GM04503 (cell line): ENCODE measurements around the gene CDK16.
A peak's percentile ranks its signal among the peaks of the same experiment; 100 is the strongest.

Source experiments
- DNase-seq: peaks from one replicate; pipeline ENCODE4 v3.0.0-alpha.2; 2012; ENCODE audit warnings: low read depth

The CDK16 gene

DNA sequence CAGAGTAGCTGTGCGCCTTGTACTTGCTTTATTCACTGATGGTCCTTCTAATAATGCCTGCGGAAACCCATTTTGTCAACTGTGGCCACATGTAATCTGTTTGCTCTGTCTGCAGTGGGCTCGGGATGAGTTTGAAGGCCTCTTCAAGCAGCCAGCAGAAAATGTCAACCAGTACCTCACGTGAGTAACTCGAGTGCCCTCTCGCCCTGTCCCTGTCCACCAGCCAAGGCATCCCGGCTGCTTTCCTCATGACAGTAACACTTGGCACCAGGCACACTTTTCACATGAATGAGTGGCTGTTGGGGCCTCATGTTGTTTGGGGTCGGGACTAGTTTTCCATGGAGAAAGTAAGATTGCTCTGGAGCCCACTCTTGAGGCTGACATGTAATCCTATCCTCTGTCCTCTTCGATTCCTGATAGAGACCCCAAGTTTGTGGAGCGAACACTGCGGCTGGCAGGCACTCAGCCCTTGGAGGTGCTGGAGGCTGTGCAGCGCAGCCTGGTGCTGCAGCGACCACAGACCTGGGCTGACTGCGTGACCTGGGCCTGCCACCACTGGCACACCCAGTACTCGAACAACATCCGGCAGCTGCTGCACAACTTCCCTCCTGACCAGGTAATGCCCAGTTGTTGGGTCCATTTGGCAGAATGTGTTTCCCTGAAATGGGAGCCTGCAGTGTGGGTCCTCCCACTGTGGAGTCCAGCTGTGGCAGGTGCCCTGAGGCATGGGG lies 8.8 kb upstream of the CDK16 start:
- no peak for DNase-seq

DNA sequence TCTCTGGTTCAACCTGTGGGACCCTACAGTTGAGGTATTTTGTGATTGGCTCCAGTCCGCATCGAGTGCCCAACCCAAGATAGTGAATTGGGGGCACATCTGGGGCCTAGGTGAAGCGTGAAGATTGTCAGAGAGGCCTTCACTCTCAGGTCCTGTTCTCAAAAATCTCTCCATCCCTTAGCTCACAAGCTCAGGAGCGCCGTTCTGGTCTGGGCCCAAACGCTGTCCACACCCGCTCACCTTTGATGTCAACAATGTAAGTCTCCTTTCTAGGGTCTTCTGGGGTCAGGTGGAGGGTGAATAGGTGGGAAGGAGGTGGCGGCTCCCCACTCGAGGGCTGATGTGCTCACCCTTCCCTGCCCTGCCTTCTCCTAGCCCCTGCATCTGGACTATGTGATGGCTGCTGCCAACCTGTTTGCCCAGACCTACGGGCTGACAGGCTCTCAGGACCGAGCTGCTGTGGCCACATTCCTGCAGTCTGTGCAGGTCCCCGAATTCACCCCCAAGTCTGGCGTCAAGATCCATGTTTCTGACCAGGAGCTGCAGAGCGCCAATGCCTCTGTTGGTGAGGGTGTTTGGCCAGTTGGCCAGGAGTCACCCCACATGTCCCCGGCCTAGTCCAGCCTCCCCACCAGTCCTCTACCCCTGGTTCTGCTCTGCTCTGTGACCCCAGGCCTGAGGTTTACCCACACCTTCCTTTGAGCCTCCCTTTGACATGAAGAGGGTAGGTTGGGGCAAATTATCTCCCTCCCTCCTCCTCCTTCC lies 7.6 kb upstream of the CDK16 start:
- no peak for DNase-seq

- no peak for DNase-seq
These were observed 5.8 kb upstream of the CDK16 start for GRCh38 chrX:47212381-47213293.

GRCh38 chrX:47214435-47215077 lies 3.9 kb upstream of the CDK16 start:
- DNase-seq, result no peak

DNA sequence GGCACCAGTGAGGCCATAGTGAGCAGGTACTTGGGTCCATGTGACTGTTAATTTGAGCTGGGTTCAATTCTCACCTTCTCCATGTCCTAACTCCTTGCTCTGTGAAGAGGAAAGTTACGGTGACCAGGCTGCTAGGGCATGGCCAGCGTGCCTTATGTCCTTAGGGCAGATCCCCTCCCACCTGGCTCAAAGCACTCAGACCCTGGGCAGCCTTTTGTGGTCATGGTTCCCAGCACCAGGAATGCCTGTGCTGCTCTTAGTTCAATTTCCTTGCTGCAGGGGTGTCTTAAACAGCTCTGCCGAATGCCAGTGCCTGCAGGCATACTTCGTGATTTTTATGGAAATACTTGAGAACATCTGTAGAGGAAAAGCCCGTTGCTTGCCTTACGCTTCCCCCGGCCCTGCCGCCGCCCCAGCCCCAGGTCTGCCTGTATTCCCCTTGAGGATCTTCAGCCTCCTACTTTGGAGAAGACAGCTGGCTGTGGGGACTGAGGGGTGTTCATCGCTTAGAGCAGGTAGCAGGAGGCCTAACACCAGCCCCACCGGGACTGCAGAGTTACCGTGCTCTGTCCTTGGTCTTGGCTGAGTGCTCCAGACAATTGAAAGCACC lies 3.1 kb upstream of the CDK16 start:
- DNase-seq, result no peak

DNA sequence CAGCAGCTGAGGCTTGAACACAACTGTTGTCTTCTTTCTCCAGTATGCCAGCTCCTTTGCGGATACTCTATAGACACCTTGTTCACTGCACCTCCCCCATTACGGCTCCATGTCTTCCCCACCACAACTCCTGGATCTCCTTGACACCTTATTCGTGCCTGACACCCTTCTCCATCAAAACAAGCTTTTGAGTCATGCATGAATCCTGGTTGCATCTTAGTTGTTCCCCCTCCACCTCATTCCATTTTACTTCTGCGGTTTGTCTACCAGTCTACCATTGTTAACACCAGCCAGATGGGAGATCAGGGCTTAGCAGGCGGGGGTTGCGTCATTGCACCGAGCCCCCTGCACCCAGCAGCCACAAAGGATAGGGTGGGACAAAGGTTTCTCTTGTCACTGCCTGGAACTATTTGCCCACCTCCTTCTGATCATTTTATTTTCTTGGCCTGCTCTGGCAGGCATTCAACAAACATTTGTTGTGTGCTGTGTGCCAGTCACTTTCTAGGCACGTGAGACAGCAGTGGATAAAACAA lies 2.0 kb upstream of the CDK16 start:
- DNase-seq, result no peak

DNA sequence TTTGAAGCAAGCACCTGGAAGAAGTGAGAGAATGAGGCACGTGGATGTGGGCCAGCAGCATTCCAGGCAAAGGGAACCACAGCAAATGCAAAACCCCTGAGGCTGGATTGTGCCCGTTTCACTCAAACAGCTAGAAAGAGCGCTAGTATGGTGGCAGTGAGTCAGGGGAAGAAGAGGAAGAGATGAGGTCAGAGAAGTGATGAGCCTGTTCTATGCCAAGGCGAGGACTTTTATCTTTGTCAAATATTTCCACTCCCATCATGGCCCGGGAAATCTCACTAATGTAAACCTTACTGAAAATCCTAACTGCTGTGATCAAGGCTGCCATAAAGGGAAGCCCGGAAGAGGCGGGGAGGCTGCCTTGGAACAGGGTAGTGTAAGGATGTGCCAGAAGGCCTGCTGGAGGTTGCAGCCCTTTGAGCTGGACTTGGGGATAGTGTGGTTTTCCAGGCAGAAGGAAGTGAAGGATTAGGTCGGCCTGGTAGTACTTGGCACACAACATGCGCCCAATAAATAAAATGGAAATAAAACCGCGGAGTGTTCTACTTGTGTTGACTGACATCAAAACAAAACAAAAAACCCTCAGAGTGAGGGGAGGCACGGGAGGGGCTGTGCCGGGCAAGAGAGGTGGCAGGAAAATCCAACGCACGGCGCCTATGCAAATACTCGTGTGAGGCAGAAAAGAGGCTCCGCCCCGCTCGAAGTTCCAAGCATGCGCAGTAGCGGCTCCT lies 1.2 kb upstream of the CDK16 start:
- DNase-seq, result no peak

DNA sequence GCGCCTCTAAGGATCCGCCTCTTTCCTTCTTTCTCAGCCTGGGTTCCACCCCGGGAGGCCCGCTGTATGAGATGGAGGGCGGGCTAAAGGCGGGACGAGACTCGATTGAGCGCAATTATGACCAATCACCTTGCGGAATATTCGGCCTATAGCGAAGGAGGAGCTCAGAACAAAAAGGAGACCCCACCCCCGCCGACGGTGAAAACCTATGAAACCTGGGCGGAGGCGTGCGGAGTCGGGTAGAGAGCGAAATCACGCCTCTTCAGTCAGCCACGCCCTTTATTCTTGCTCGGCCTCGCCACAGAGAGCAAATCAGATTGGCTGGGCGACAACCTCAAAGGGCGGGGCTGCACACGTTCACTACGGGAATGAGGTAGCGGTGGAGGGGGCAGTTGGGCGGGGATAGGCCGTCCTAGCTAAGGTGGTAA lies 615 bp upstream of the CDK16 start:
- peak; percentile 98 for DNase-seq

DNA sequence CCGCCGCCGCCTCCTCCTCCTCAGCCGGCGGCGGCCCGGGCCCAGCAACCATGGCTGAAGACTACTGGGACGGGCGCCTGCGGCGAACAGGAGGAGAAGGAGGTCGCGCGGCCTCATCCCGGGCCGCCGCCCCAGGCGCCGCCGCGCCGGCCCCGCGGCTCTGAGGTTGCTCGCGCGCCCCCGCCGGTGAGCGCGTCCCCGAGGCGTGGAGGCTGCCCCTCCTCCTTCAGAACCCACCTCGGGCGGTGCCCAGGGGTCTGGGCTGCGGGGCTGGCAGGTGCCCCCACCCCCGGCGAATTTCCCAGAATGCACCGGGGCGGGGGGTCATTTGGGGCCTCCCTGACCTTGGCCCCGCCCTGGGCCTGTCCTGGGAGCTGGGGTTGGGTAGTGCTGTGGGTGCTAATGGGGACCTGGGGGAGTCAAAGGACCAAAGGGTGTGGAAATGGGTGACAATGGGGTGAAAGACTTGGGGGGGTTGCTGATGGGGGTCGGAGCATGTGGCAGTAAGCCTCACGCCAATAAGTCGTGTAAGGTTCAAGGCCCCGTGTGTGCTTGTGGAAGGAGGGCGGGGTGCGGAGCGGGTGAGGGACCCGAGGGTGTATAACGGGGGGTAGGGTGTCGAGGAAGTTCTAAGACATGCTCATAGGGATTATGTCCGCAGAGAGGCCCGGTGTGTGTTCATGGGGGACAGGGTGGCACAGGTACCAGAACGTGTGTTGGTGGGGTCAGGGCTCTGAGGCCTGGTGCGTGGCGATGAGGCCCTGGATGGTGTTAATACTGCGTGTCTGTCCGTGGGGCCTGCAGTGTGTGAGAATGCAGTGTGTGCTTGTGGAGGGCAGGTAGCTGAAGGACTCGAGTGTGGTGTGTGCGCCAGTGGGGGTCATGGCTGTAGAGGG lies 687 bp downstream of the CDK16 start:
- DNase-seq, result no peak

DNA sequence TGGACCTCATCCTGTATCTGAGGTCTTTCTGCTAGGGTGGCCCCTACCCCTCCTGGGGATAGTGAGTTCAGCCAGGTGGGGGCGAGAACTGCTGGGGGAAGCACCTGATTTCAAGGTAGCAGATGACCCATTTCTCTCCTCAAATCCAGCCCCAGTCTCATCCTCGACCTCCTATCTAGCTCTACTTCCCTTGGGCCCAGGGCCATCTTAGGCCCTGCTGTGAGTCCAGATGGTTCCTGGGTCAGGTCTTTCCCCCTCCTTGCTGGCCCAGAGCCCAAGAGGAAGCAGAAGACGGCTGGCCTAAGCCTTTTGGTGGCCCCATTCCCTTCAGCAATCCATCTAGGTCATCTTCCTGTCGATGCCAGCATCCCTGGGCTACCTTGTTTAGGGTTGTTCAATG lies 3.3 kb downstream of the CDK16 start:
- no peak for DNase-seq

- no peak for DNase-seq
These were observed 4.4 kb downstream of the CDK16 start for GRCh38 chrX:47222751-47223350.

GRCh38 chrX:47223476-47224250 lies 5.2 kb downstream of the CDK16 start:
- DNase-seq, result no peak

DNA sequence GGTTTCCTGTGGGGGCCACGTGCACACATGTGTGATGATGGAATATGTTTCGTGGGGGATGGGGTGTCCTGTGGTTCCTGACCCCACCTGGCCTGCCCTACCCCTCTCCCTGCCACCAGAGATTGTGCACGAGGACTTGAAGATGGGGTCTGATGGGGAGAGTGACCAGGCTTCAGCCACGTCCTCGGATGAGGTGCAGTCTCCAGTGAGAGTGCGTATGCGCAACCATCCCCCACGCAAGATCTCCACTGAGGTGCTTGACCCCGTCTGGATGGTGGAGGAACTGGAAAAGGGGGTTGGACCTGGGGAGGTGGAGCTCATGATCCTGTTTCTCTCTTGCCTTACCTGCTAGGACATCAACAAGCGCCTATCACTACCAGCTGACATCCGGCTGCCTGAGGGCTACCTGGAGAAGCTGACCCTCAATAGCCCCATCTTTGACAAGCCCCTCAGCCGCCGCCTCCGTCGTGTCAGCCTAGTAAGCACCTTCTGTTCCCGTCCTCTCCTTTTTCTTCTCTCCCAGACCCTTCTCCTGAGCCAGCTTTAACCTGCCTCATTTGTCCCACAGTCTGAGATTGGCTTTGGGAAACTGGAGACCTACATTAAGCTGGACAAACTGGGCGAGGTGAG lies 5.9 kb downstream of the CDK16 start:
- no peak for DNase-seq

- no peak for DNase-seq
These were observed 6.4 kb downstream of the CDK16 start for GRCh38 chrX:47224896-47225290.

DNA sequence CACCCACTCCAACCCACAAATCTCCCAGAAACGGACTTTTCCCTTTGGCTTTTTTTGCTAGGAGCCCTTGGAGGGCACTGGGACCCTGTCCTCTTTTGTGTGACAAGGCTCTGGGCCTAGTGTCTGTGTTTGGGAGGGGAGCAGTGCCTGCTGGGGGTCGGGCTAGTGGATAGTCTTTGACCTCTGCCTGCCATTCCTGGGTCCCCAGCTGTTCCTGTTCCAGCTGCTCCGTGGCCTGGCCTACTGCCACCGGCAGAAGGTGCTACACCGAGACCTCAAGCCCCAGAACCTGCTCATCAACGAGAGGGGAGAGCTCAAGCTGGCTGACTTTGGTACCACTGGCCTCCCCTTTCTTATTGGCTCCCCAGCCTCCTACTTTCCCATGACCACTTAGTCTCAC lies 7.6 kb downstream of the CDK16 start:
- DNase-seq, result no peak

GRCh38 chrX:47226531-47227333 lies 8.3 kb downstream of the CDK16 start:
- DNase-seq, result no peak

DNA sequence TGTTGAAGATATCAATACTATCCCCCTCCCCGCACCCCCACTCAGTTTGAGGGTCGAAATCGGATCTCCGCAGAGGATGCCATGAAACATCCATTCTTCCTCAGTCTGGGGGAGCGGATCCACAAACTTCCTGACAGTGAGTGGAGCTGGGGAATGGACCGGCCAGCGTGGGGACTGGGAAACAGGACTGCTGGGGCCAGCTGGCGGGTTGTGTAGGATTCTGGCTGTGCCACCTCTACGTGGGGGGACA lies 8.8 kb downstream of the CDK16 start:
- DNase-seq, result no peak
